Erythroblast (primary cell): ENCODE measurements around the gene EIF4E.

Source experiments
- GATA1 ChIP-seq: IDR thresholded peaks from 2 replicates; pipeline ENCODE4 v1.6.1; 2011; ENCODE audit warnings: low read depth, mild to moderate bottlenecking, control low read depth, low read length, moderate library complexity
- POLR2A ChIP-seq: IDR thresholded peaks from 2 replicates; pipeline ENCODE4 v1.6.1; 2011; ENCODE audit warnings: mild to moderate bottlenecking, low read length

DNA sequence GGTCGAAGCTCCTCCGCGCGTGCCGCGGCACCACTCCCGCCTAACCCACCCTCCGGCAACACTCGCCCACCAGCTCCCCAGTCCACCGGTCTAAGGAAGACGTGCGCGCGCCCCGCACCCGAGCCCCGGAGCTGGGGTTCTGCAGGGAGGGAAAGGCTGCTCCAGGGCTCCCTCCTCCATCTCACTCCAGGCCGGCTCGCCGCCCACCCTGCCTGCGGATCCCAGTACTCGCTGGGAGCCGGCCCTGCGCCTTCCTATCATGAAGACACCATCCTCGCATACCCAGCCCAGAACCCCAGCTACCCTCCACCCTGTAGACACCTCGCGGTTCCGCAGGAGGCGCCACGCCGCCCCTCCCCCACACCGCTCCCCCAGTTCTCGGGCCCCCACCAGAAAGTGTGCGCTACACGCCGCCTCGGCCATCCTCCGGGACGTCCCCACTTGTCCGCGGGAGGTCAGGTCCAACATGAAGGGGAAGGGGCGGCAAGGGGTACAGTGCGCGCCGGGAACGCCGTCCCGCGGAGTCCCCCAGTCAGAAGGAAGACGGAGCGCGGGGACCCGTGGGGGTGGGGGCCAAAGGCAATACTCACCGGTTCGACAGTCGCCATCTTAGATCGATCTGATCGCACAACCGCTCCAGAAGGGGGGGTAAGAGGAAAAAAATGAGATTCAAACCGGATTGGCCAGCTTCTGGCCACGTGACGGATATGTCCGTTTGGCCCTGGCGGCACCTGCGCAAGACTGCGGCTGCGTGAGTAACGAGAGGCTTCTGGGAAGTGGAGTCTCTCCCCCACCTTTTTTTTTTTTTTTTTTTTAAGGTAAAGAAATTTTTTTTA is at the start of gene EIF4E:
- TF ChIP-seq POLR2A: peak; percentile 56
- TF ChIP-seq GATA1: no peak
